Non-pigmented ciliary epithelial cell (primary cell): ENCODE results near the gene DSCAML1.
"Not testable (repeated sequence)": the region's sequence is repeated elsewhere in the genome, so short reads cannot be mapped to it uniquely, and the experiment has no call there.

ENCODE experiments used
- DNase-seq: peaks from one replicate; pipeline ENCODE4 v3.0.0-alpha.2; 2010; ENCODE audit warnings: low read depth

DSCAML1 gene

GRCh38 chr11:117465236-117465997 lies 331.6 kb downstream of the DSCAML1 start:
- DNase-seq: no peak

DNA sequence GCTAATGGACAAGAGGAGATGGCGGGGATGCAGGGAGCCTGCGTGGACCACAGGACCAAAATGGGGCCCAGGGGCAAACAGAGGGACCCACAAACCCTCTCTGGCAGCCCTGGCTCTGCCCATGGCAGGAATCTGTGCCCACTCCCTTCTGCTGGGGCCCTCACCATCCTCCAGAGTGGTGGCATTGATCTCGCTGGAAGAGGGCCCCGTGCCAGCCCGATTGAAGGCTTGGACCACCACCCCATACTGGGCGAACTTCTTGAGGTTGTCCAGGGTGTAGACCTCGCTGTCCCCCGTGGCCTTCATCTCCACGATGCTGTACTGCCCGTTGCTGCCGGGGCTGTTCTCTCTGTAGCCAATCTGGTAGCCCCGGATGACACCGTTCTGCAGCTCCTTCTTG lies 332.2 kb downstream of the DSCAML1 start:
- DNase-seq: no peak

DNA sequence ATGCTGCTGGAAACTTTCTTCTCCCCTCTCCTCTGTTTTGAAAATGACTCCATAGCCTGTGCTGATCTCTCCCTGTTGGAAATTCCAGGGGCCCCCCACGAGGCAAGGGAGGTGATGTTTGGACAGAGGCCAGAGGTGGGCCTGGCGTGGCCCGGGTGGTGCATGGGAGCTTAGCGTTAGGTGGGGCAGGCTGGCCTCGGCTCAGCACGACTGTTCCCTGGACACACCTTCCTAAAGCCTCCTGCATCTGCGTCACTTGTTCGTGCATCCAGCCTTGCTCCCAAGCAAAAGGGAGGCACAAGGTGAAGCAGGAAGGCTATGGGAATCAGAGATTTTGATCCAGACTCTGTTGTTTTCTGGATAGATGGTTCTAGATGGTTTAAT lies 334.2 kb downstream of the DSCAML1 start:
- no peak for DNase-seq

DNA sequence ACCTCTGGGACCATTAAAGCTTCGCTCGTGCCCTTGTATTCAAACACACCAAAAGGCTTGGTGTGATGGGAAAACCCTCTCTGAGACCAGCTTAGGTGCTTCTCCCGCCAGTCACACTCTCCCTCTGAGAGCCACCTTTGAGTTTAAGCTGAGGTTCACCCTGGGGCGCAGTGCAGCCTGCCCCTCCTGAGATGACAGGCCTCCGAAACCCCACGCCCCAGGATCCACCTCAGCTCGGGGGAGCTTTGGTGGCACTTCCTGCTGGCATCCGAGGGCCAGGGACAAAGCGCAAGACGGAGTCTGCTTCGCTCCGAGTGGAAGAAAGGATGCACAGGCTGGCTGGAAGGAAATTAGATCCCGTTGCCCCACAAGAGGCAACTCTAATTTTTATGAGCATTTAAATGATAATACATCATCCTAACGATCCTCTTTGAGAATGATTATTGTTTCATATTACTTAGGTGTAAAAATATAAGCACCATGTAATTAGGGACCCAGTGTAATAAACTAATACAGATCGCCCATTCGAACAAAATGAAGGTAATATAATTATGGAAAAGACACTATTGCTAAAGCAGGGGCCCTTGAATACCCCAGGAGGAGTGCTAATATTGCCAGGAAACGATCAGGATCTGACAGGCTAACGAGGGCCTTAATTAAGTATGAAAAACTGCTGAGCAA lies 334.7 kb downstream of the DSCAML1 start:
- no peak for DNase-seq

- no peak for DNase-seq
Measured at GRCh38 chr11:117461396-117462182, 335.4 kb downstream of the DSCAML1 start.

- DNase-seq: no peak
Measured at GRCh38 chr11:117459979-117460300, 337.1 kb downstream of the DSCAML1 start.

DNA sequence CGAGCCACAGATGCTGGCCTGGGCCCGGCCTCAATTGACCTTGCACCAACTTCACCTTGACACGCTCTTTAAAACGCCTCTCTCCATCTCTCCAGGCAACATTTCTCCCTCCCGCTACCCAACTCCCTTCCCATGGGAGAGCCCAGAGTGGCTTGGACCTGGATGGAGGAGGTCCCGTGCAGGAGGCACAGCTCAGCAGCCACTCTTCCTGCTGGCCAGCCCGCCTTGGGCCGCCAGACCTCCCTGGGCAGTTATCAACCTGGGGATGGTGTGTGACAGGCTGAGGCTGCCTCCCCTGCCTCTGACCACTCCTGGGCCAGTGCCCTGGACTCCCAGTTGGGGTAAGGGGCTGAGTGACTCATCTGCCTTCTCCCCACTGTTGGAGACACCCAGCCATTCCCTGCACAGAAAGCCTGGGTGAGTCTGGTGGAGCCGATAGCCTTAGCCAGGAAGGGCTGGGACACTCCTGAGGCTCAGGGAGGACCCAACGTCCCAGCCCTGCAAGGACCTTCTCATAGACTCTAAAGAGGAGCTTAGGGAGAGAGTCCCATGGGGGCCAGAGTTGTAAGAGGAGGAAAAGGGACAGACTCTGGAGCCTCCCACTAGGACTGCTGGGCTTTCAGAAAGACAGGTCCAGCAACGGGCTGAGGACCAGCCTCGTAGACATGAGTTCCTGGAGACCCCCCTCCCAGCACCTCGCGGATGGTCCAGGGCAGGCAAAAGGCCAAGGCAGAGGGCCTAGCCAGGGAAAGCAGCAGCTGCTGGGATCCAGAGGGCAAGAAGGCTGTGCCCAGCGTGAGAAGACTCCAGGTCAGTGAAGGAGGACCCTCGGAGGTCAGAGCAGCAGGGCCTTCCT lies 337.7 kb downstream of the DSCAML1 start:
- DNase-seq: no peak

GRCh38 chr11:117458275-117459122 lies 338.5 kb downstream of the DSCAML1 start:
- no peak for DNase-seq

DNA sequence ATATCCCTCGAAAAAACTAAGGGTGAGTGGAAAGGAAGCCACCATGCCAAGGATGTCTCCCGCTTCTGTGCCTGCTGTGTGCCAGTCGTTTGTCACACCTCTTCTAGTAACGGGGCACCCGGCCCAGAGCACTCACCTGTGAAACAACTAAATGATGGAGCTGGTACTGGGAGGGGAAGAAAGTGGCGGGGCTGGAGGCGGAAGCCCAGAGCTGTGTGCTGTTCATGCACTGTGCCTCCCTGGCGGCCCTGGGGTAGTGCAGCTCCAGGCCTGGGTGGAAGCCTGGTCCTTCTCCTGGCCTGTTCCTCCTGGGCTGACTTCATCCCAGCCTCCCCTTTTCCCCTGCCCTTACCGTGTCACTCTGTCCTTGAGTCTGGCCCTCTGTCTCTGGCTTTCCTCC lies 339.2 kb downstream of the DSCAML1 start:
- DNase-seq: no peak

- no peak for DNase-seq
Measured at GRCh38 chr11:117457031-117457785, 339.8 kb downstream of the DSCAML1 start.

DNA sequence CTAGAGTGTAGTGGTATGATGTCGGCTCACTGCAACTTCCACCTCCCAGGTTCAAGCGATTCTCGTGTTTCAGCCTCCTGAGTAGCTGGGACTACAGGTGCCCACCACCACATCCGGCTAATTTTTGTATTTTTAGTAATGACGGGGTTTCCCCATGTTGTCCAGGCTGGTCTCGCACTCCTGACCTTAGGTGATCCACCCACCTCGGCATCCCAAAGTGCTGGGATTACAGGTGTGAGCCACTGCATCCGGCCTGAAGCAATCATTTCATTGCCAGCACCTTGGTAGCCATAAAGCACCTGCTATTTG lies 340.3 kb downstream of the DSCAML1 start:
- DNase-seq: not testable (repeated sequence)

GRCh38 chr11:117456027-117456720 lies 340.8 kb downstream of the DSCAML1 start:
- no peak for DNase-seq

GRCh38 chr11:117454564-117454917 lies 342.5 kb downstream of the DSCAML1 start:
- no peak for DNase-seq

DNA sequence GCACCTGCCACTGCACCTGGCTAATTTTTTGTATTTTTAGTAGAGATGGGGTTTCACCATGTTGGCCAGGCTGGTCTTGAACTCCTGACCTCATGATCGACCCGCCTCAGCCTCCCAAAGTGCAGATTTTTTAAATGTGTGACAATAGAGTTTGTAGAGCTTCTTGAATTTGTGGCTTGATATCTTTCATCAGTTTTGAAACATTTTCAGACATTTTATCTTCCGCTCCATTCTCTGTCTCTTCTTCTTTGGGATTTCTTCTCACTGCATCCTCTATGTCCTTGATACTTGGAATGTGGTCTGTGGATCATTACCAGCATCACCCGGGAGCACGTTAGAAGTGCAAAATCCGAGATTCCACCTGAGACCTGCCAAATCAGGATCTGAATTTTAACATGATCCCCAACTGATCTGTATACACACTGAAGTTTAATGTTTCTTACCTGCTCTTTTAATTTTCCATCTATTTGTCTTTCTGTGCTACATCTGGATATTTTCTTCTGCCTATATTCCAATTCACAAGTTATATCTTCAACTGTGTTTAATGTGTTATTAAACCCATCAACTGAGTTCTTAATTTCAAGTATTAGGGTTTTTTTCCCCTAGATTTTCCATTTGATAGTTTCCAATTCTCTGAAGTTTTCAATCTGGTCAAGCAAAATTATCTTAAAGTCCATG lies 343.0 kb downstream of the DSCAML1 start:
- no peak for DNase-seq

DNA sequence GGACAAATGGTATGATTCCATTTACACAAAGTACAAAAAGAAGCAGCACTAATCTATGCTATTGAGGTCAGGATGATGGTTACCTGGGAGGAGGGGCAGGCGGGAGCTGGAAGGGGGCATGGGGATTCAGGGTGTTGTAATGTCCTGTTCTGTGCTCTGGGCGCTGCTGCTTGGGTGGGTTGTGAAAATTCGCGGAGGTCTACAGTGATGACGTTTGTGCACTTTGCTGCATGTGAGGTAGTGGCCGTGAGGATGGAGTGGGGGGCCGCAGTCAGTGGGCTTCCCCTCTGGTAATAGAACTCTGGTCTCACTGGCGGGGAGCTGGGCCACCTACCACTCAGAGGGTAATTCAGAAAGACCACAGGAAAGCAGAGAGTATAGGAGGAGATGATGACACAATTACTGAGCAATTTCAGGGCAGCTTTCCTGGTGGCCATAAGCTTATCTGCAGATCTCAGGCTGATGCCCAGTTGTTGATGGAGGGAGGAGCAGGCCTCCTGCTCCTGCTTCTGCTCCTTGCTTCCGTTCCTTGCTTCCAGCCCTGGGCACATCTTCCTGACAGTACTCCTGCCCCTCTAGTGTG lies 347.8 kb downstream of the DSCAML1 start:
- no peak for DNase-seq

- DNase-seq: no peak
Measured at GRCh38 chr11:117444711-117445658, 352.0 kb downstream of the DSCAML1 start.

DNA sequence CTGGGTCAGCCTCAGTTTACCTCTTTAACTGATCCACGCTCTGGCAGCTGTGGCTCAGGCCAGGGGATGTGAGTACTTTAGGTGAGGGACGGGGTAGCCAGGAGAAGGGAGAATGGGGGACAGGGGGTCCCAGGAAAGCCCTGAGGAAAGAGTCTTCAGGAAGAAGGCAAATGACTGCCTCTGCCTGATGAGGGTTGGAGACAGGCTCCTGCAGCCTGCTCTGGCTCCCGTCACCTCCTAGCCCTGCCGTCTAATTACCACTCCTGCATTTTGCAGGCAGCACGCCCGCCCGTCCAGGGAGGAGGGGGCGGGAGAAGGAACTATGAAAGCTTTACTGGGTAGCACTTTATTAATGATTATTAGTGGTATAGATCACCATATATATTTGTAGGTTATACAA lies 352.8 kb downstream of the DSCAML1 start:
- DNase-seq: no peak
